SK-N-SH (cell line): ENCODE results near the gene FBH1.

Experiments used
- CTCF ChIP-seq: fragments of 200-600 bp; sonication (generic); IDR thresholded peaks from 2 replicates; pipeline ENCODE4 v1.6.1; 2017; ENCODE audit warnings: antibody characterized with exemption, mild to moderate bottlenecking, moderate library complexity
- EP300 ChIP-seq, 2 experiments: IDR thresholded peaks; 2 replicates each; pipeline versions ENCODE4 v1.4.0 to v1.6.1; 2012; ENCODE audit warnings: borderline replicate concordance in 1 of 2, low read depth in 1 of 2, low read length in 1 of 2
- REST ChIP-seq: IDR thresholded peaks from 2 replicates; pipeline ENCODE4 v1.6.1; 2012; ENCODE audit warnings: mild to moderate bottlenecking, low read depth, low read length, moderate library complexity

- TF ChIP-seq REST = no peak
- no peak for TF ChIP-seq CTCF
- TF ChIP-seq EP300 (IDR thresholded peaks at IDR 0.05; ENCODE audit: borderline replicate concordance in 1 of 2, low read depth in 1 of 2, low read length in 1 of 2) = no peak
Measured at GRCh38 chr10:5971886-5972285, 81.8 kb downstream of the FBH1 start.
